Endothelial cell of umbilical vein (primary cell): ENCODE measurements around the gene RNF213. TPM values are rescaled to one million over a fixed set of nuclear protein-coding genes. Genes with fewer than 3 reads are reported as not detected.
A peak's percentile ranks its signal among the peaks of the same experiment; 100 is the strongest.

Source experiments
- BruUV-seq: library from RNA; stranded (reverse); fragments of 400-500 nt; replicated peaks from 2 replicates; lab custom pipeline; 2021; lab: Mats Ljungman, UMichigan
- CTCF ChIA-PET: fragments of 300-600, 350-600 bp; sonication (Branson Sonifier 250); formaldehyde crosslinking; loops from one replicate; lab custom pipeline; 2021; ENCODE audit warnings: antibody characterized with exemption, inconsistent platforms; lab: Charles Lee
- POLR2A ChIA-PET: fragments of 300-600, 350-600 bp; sonication (Branson Sonifier 250); formaldehyde crosslinking; loops from one replicate; lab custom pipeline; 2021; ENCODE audit warnings: antibody characterized with exemption, inconsistent platforms; lab: Charles Lee
- DNase-seq: peaks from one replicate; pipeline ENCODE4 v3.0.0-alpha.2; 2011; ENCODE audit warnings: low read depth, low spot score
- FAIRE-seq: peaks from 2 replicates; lab custom pipeline; 2011; peaks lifted over from hg19 to GRCh38; lab: Jason Lieb, UNC
- H2AFZ ChIP-seq: 2 replicates; pipeline ENCODE4 v1.6.0; 2012; ENCODE audit warnings: low read depth, low read length, control low read depth, inconsistent platforms
- H3K27ac ChIP-seq: 2 replicates; pipeline ENCODE4 v1.5.1; 2011; ENCODE audit warnings: low read depth, mild to moderate bottlenecking, control low read depth, low read length, moderate library complexity; ENCODE audit not compliant: insufficient read depth
- H3K27me3 ChIP-seq, 2 experiments: 2 replicates each; pipeline versions ENCODE4 v1.6.0 to v1.6.1; 2011; ENCODE audit warnings: low read length in 2 of 2, mixed read lengths in 1 of 2; ENCODE audit not compliant: control insufficient read depth in 2 of 2, insufficient read depth in 2 of 2
- H3K36me3 ChIP-seq, 2 experiments: 2 replicates in 1 of 2; 3 replicates in 1 of 2; pipeline ENCODE4 v1.5.1; 2011; ENCODE audit warnings: low read length in 2 of 2, mild to moderate bottlenecking in 1 of 2, moderate library complexity in 1 of 2; ENCODE audit not compliant: control insufficient read depth in 2 of 2, insufficient read depth in 2 of 2; ENCODE audit errors: extremely low read depth in 1 of 2
- H3K4me1 ChIP-seq: 3 replicates; pipeline ENCODE4 v1.5.1; 2011; ENCODE audit warnings: mild to moderate bottlenecking, low read length; ENCODE audit not compliant: control insufficient read depth, insufficient read depth; ENCODE audit errors: extremely low read depth
- H3K4me2 ChIP-seq: 2 replicates; pipeline ENCODE4 v1.6.1; 2011; ENCODE audit warnings: low read length, control low read depth, mixed read lengths; ENCODE audit not compliant: insufficient read depth
- H3K4me3 ChIP-seq, 3 experiments: fragments of 200-600 bp in 1 of 3; sonication (generic), shearing (Covaris generic) in 1 of 3; replicated peaks in 1 of 3; 2 replicates each; pipeline ENCODE4 v1.5.1; 2011 to 2016; ENCODE audit warnings: control low read depth in 3 of 3, low read length in 3 of 3, mild to moderate bottlenecking in 2 of 3, inconsistent platforms in 1 of 3, low read depth in 1 of 3, moderate library complexity in 1 of 3; ENCODE audit not compliant: insufficient read depth in 1 of 3
- H3K79me2 ChIP-seq: 2 replicates; pipeline ENCODE4 v1.6.0; 2012; ENCODE audit warnings: low read length, inconsistent platforms; ENCODE audit not compliant: control insufficient read depth, insufficient read depth
- H3K9ac ChIP-seq: replicated peaks from 2 replicates; pipeline ENCODE3; 2011; ENCODE audit warnings: low read length, control low read depth; ENCODE audit not compliant: insufficient read depth; ENCODE audit errors: extremely low read depth
- H3K9me1 ChIP-seq: replicated peaks from 3 replicates; pipeline ENCODE4 v1.6.0; 2011; ENCODE audit warnings: mild to moderate bottlenecking, low read length; ENCODE audit not compliant: control insufficient read depth, insufficient read depth; ENCODE audit errors: extremely low read depth
- H3K9me3 ChIP-seq: replicated peaks from 2 replicates; pipeline ENCODE4 v1.5.1; 2012; ENCODE audit warnings: low read length, inconsistent platforms; ENCODE audit not compliant: control insufficient read depth, insufficient read depth
- H4K20me1 ChIP-seq: replicated peaks from 2 replicates; pipeline ENCODE3; 2011; ENCODE audit warnings: mild to moderate bottlenecking, low read length; ENCODE audit not compliant: control insufficient read depth, insufficient read depth; ENCODE audit errors: extremely low read depth
- EZH2 ChIP-seq: IDR thresholded peaks from 2 replicates; pipeline ENCODE4 v1.6.1; 2012; ENCODE audit warnings: borderline replicate concordance, low read depth, mild to moderate bottlenecking, moderate library complexity, low read length, inconsistent platforms; ENCODE audit not compliant: severe bottlenecking
- GATA2 ChIP-seq: IDR thresholded peaks from 2 replicates; pipeline ENCODE4 v1.7.0; 2011; ENCODE audit warnings: low read depth, mild to moderate bottlenecking, moderate library complexity, mixed read lengths, low read length; ENCODE audit not compliant: insufficient read length, insufficient read depth
- dilution Hi-C: fragments of 300-500 bp; cut with MboI; formaldehyde crosslinking; loops from one replicate; pipeline ENCODE4 v1.15.0; 2019; ENCODE audit warnings: low sequenced_read_pairs; ENCODE audit not compliant: extremely low pct_ligation_motif_present
- intact Hi-C: fragments of 100-400 bp; cut with micrococcal nuclease; formaldehyde crosslinking; loops from one replicate; pipeline ENCODE4 v1.10.0; 2022
- polyA plus RNA-seq, 4 experiments: library from polyadenylated mRNA; depleted of rRNA in 3 of 4; stranded (reverse) in 3 of 4; unstranded in 1 of 4; fragments of >200 nt; gene quantifications; 2 replicates each; pipeline versions ENCODE4 v1.2.1 to v1.2.3, GENCODE V29; 2011 to 2012; ENCODE audit warnings: missing spikeins in 1 of 4
- total RNA-seq: library from RNA; stranded (reverse); gene quantifications from 2 replicates; pipeline ENCODE4 v1.2.3, GENCODE V29; 2021
- TF ChIP-seq, protein P1 (sequence below), 2 donors: IDR thresholded peaks; 1 replicate in 1 of 2; 2 replicates in 1 of 2; pipeline ENCODE4 v1.5.1; 2011; ENCODE audit warnings: low read length in 2 of 2, mild to moderate bottlenecking in 2 of 2, moderate library complexity in 2 of 2, control low read depth in 1 of 2, inconsistent platforms in 1 of 2, low read depth in 1 of 2; ENCODE audit not compliant: insufficient read depth in 1 of 2; ENCODE audit errors: extremely low read depth in 1 of 2

RNF213 gene
- total and polyA plus RNA-seq, 2 donors (not counting 3 experiments of a cell fraction or from before 2014, with no cell fraction given): 36.5 to 116 TPM

DNA sequence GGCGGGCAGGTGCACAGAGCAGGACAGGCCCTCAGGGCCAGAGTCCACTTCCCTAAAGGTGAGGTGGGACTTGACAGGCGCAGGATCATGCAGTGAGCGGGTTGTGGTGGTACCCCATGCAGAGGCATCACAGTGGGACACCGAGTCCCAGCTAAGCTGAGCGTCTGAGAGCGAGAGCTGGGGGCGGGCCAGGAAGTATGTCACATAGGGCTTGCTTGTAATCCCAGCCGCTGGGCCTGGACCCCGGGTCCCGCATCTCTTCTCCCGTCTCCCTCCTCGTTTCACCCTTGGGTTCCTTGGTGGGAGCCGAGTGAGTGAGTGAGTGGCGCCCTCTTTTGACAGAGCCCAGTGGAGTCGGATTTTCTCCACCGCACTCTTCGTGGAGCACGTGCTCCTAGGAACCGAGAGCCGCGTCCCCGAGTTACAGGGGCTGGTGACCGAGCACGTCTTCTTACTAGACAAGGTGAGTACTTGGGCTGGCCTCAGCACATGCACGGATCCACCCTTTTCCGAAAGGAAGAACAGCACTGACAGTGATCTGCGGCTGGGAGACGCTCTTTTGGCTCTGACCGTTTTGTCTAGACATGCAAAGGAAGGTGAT lies 103.5 kb downstream of the RNF213 start:
- TF ChIP-seq EZH2 (no peak), GATA2 (no peak)
- TF ChIP-seq, protein P1, sequence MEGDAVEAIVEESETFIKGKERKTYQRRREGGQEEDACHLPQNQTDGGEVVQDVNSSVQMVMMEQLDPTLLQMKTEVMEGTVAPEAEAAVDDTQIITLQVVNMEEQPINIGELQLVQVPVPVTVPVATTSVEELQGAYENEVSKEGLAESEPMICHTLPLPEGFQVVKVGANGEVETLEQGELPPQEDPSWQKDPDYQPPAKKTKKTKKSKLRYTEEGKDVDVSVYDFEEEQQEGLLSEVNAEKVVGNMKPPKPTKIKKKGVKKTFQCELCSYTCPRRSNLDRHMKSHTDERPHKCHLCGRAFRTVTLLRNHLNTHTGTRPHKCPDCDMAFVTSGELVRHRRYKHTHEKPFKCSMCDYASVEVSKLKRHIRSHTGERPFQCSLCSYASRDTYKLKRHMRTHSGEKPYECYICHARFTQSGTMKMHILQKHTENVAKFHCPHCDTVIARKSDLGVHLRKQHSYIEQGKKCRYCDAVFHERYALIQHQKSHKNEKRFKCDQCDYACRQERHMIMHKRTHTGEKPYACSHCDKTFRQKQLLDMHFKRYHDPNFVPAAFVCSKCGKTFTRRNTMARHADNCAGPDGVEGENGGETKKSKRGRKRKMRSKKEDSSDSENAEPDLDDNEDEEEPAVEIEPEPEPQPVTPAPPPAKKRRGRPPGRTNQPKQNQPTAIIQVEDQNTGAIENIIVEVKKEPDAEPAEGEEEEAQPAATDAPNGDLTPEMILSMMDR (IDR thresholded peaks at IDR 0.05; ENCODE audit: extremely low read depth in 1 of 2, insufficient read depth in 1 of 2, low read depth in 1 of 2, low read length in 2 of 2): peak; percentile 24 to 43
- no peak for DNase-seq
- Histone ChIP-seq H3K9me3 (no peaks in the 10 kb centered on the region), H4K20me1 (no peaks in the 10 kb centered on the region), H3K9ac (no peak overlapping the region), H3K36me3 (peaks cover 28 to 55% of the 10 kb centered on the region in 2 experiments), H3K4me1 (no peaks in the 10 kb centered on the region), H3K4me2 (no peak overlapping the region), H2AFZ (no peak overlapping the region), H3K27ac (no peak overlapping the region), H3K4me3 (no peak overlapping the region), H3K9me1 (no peaks in the 10 kb centered on the region), H3K79me2 (no peaks in the 10 kb centered on the region), H3K27me3 (no peaks in the 10 kb centered on the region)
- dilution Hi-C loops: no loop called here
- ChIA-PET CTCF (interaction anchor here (1.6 to 4.9 kb wide), 2 partner anchors 18 to 168 kb away, joined by 5 to 46 read pairs; no protein-coding TSS in a partner anchor), POLR2A (no interaction called here)
- BruUV-seq: no TSS peak
- intact Hi-C loops: loop anchor here (10.0 kb wide), 1 partner anchor 259 kb away; the partner anchor contains the start of gene GAA
- no peak for FAIRE-seq
